NB4 (cell line): ENCODE measurements around the gene TCTN1.
A peak's percentile ranks its signal among the peaks of the same experiment; 100 is the strongest.
"Not testable (repeated sequence)": the region's sequence is repeated elsewhere in the genome, so short reads cannot be mapped to it uniquely, and the experiment has no call there.

ENCODE experiments used
- DNase-seq: peaks from one replicate; pipeline ENCODE4 v3.0.0; 2010; ENCODE audit warnings: low read depth
- H3K4me3 ChIP-seq: one replicate; pipeline ENCODE4 v1.5.1; 2011; ENCODE audit warnings: mild to moderate bottlenecking, low read depth, low read length, moderate library complexity
- MYC ChIP-seq: IDR thresholded peaks from 2 replicates; pipeline ENCODE4 v1.6.1; 2011; ENCODE audit warnings: low read depth, low read length
- POLR2A ChIP-seq: IDR thresholded peaks from 2 replicates; pipeline ENCODE4 v1.6.1; 2011; ENCODE audit warnings: mild to moderate bottlenecking; ENCODE audit not compliant: insufficient read length; ENCODE audit errors: extremely low read depth
- TF ChIP-seq, protein P1 (sequence below): IDR thresholded peaks from one replicate; pipeline ENCODE4 v1.5.1; 2012; ENCODE audit warnings: low read depth, low read length
- TF ChIP-seq, protein P2 (sequence below): IDR thresholded peaks from 2 replicates; pipeline ENCODE4 v1.6.1; 2011; ENCODE audit warnings: low read depth, low read length

TCTN1 gene

DNA sequence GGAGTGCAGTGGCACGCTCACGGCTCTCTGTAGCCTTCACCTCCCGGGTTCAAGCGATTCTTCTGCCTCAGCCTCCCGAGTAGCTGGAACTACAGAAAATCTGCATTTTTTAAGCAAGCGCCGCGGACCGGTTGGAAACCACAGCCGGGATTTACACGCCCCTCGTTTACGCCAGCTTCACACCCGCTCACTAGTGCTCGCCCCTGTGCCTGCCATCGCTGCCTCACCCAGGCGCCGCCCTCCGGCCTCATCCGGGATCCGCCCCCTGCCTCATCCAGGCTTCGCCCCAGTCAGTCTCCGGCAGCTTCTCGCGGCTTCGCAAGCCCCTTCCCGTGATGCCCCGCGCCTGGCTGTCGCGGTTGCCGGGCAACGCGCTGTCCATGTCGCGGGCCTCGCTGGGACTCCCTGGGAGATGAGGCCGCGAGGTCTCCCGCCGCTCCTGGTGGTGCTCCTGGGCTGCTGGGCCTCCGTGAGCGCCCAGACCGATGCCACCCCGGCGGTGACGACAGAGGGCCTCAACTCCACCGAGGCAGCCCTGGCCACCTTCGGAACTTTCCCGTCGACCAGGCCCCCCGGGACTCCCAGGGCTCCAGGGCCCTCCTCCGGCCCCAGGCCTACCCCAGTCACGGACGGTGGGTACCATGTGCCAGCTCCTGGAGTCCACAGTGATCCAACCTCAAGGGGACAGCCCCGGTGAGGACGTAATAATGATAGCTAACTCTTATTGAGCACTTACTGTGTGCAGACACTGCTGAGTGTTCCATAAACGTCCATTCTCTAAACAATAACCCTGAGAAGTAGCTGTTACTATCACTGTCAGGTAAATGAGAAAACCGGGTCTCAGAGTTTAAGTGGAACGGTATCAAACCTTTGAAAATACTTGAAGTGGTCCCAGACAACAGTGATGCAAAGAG lies at the start of gene TCTN1:
TCTN1 (plus strand) TSS at position 359 of the 914 bp plus-strand sequence; CDS start at position 413, 54 bp downstream.
- TF ChIP-seq MYC (no peak; the same call in 1 of the 2 replicates), POLR2A (peak; percentile 91)
- TF ChIP-seq, protein P1, sequence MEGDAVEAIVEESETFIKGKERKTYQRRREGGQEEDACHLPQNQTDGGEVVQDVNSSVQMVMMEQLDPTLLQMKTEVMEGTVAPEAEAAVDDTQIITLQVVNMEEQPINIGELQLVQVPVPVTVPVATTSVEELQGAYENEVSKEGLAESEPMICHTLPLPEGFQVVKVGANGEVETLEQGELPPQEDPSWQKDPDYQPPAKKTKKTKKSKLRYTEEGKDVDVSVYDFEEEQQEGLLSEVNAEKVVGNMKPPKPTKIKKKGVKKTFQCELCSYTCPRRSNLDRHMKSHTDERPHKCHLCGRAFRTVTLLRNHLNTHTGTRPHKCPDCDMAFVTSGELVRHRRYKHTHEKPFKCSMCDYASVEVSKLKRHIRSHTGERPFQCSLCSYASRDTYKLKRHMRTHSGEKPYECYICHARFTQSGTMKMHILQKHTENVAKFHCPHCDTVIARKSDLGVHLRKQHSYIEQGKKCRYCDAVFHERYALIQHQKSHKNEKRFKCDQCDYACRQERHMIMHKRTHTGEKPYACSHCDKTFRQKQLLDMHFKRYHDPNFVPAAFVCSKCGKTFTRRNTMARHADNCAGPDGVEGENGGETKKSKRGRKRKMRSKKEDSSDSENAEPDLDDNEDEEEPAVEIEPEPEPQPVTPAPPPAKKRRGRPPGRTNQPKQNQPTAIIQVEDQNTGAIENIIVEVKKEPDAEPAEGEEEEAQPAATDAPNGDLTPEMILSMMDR, result no peak
- DNase-seq, result peak; percentile 99

DNA sequence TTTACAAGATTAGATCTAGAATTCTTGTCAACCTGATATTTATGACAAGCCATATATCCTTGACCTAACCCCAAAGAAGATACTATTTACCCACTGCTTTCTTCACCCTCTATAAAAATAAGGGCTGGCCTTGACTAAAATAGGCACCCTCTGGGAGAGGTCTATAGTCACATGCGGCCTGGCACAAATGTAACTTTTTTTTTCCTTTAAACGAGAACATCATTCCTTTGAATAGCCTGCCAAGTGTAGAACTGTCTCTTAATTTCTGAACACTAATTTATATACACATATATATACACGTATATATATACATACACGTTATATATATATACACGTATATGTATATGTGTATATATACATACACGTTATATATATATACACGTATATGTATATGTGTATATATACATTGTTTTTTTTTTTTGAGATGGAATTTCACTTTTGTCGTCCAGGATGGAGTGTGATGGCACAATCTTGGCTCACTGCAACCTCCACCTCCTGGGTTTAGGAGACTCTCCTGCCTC lies 49.4 kb upstream of the TCTN1 start:
- no peak overlapping the region for H3K4me3 ChIP-seq
- TF ChIP-seq, protein P2, sequence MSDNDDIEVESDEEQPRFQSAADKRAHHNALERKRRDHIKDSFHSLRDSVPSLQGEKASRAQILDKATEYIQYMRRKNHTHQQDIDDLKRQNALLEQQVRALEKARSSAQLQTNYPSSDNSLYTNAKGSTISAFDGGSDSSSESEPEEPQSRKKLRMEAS, result no peak
- TF ChIP-seq, protein P1, result no peak
- TF ChIP-seq MYC (no peak), POLR2A (no peak)
- DNase-seq, result no peak

More for the DNA sequence above, at the start of gene TCTN1:
- peak within 1 kb of the TSS; percentile 76 for H3K4me3 ChIP-seq

DNA sequence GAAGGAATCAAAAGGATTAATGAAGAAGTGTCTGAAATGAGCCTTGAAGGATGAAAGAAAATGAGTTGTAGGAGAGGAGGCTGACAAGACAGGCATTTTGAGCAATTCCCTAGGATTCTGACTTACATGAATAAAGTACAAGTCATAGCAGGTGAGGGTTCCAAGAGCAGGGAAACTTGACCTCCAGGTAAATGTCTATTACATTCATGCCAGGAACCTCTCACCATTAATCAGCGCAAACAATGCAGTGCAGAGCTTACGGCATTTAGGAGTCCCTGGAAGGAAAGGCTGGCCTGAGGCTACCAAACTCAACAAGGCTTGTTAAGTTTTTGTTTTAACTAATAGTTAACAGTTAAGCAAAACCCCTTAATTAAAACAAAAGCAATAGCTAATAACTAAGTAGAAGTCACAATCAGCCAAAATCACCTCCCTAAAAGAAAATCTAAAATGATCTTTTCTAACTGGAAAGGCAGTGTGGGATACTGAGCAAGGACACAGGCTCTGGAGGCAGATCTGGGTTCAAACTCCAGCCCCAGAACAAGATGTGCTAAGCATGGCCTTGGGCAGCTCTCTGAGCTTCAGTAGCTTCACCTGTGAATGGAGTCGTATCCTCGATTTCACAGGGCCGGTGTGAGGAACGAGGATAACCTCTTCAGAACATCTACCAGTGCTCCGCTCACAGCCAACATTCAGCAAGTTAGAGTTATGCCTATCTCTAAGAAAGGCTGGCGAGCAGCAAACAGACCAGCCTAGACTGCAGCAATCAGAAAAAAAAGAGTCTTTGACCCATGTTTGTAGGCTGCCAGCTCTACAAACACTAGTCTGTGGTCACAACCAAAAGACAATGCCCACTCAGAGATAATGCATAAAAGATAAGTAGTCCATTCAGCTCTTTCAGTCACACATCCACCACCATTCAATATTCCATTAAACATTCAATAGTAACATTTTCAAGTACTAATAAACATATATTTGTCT lies 47.7 kb upstream of the TCTN1 start:
- DNase-seq, result no peak
- TF ChIP-seq, protein P1, result no peak
- no peak for TF ChIP-seq POLR2A
- TF ChIP-seq, protein P2, result no peak
- no peak for TF ChIP-seq MYC
- no peak overlapping the region for H3K4me3 ChIP-seq

DNA sequence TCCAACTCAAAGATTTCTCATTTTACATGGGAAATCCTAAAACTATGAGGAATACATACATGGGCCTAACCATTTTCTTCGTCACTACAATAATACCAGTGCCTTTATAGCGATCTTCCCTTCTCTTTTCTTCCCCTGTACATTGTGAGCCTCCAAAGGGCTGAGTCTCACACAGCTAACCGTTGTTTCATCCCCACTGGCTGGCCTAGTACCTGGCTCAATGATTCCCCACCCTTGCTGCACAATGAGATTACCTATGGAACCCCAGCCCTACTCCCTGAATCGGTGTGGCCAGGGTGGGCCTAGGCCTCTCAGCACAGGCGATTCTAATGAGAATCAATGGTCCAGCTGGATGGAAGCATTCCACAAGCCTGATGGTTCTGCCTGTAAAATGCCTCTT lies 46.9 kb upstream of the TCTN1 start:
- no peak for DNase-seq
- no peak for TF ChIP-seq MYC
- TF ChIP-seq, protein P2, result no peak
- TF ChIP-seq, protein P1, result no peak
- TF ChIP-seq POLR2A, result no peak
- H3K4me3 ChIP-seq, result no peak overlapping the region

DNA sequence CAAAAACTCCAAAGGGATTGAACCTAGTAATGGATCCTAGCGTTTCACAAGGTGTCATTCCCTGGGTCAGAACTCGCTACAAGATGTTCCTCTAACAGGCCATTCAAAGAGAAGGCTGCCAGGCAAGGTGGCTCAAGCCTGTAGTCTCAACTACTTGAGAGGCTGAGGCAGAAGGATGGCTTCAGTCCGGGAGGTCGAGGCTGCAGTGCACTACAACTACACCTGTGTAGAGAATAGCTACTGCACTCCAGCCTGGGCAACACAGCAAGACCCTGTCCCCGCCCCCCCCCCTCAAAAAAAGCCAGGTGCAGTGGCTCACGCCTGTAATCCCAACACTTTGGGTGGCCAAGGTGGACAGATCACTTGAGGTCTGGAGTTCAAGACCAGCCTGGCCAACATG lies 45.2 kb upstream of the TCTN1 start:
- DNase-seq, result no peak
- TF ChIP-seq, protein P2, result no peak
- no peak for TF ChIP-seq MYC
- TF ChIP-seq, protein P1, result no peak
- no peak for TF ChIP-seq POLR2A
- no peak overlapping the region for H3K4me3 ChIP-seq

DNA sequence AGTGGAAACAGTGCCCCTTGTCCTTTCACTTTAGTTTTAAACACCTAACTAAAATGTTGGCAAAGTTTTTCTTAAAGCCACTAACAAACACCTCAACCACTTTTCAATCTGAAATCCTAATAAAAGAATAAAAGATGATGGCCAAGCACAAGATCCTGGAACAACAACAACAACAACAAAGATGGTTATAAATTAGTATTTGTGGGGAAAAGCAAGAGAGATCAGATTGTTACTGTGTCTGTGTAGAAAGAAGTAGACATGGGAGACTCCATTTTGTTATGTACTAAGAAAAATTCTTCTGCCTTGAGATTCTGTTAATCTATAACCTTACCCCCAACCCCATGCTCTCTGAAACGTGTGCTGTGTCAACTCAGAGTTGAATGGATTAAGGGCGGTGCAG lies 44.1 kb upstream of the TCTN1 start:
- H3K4me3 ChIP-seq, DNase-seq: not testable (repeated sequence)

DNA sequence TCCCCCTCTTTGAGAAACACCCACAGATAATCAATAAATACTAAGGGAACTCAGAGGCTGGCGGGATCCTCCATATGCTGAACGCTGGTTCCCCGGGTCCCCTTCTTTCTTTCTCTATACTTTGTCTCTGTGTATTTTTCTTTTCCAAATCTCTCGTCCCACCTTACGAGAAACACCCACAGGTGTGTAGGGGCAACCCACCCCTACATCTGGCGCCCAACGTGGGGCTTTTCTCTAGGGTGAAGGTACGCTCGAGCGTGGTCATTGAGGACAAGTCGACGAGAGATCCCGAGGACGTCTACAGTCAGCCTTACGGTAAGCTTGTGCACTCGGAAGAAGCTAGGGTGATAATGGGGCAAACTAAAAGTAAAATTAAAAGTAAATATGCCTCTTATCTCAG lies 43.1 kb upstream of the TCTN1 start:
- H3K4me3 ChIP-seq, DNase-seq: not testable (repeated sequence)
